NCI-H2227 (cell line): ENCODE data around the gene CDK7.
"Not testable (repeated sequence)": the region's sequence is repeated elsewhere in the genome, so short reads cannot be mapped to it uniquely, and the experiment has no call there.

Source experiments
- DNase-seq: peaks from one replicate; lab custom pipeline; 2025; ENCODE audit not compliant: unreplicated experiment; lab: John Stamatoyannopoulos, UW

The CDK7 gene

GRCh38 chr5:69236733-69237132 lies 2.0 kb downstream of the CDK7 start:
- not testable (repeated sequence) for DNase-seq

- DNase-seq: no peak
Measured at GRCh38 chr5:69237877-69238276, 3.2 kb downstream of the CDK7 start.

DNA sequence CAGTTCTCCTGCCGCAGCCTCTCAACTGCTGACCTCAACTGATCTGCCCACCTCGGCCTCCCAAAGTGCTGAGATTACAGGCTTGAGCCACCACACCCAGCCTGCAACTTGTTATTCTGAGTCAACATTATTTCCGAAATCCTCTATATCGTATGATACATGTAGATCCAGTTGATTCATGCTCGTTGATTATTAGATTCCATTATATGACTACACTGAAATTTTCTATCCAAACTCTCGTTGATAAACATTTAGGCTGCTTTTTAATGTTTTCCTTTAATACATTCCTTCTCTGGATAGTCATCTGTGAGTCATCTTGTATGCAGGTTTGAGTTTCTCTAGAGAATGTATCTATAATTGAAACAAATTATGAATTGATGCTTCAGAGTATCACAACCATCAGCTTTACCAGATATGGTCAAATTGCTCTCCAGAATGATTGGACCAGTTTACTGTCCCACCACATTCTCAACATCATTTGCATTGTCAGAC lies 4.1 kb downstream of the CDK7 start:
- no peak for DNase-seq

DNA sequence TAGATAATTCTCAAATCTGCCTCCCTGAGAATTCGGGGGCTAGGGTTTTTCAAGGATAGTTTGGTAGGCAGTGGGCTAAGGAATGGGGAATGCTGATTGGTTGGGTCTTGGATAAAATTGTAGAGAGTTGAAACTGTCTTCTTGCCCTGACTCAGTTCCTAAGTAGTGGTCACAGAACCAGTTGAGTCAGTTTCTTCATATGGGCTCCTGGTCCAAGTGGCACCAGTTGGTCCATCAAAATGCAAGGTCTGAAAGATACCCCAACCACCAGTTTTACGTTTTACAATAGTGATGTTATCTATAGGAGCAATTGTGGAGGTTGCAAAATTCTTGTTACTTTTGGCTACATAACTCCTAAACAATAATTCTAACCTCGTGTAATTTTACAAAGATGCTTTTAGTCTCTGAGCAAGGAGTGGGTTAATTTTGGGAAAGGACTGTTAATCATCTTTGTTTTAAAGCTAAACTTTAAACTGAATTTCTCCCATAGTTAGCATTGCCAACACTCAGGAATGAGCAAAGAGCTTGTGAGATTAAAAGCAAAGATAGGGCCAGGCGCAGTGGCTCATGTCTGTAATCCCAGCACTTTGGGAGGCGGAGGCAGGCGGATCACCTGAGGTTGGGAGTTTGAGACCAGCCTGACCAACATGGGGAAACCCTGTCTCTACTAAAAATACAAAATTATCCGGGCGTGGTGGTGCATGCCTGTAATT lies 7.7 kb downstream of the CDK7 start:
- DNase-seq: no peak

- DNase-seq: no peak
Measured at GRCh38 chr5:69245031-69245430, 10.3 kb downstream of the CDK7 start.

GRCh38 chr5:69248019-69248418 lies 13.3 kb downstream of the CDK7 start:
- DNase-seq: no peak

- DNase-seq: no peak
Measured at GRCh38 chr5:69250593-69250992, 15.9 kb downstream of the CDK7 start.

DNA sequence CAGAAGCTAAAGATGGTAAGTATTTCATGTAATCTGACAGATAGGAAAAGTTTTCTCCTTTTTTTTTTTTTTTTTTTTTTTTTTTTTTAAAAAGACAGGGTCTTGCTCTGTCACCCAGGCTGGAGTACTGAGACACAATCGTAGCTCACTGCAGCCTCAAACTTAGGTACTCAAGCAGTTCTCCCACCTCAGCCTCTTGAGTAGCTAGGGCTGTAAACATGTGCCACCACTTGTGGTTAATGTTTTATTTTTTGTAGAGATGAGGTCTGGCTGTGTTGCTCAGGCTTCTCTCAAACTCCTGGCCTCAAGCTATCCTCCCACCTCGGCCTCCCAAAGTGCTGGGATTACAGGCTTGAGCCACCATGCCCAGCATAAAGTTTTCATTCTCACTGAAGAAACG lies 17.8 kb downstream of the CDK7 start:
- no peak for DNase-seq

- DNase-seq: not testable (repeated sequence)
Measured at GRCh38 chr5:69255940-69256339, 21.3 kb downstream of the CDK7 start.

DNA sequence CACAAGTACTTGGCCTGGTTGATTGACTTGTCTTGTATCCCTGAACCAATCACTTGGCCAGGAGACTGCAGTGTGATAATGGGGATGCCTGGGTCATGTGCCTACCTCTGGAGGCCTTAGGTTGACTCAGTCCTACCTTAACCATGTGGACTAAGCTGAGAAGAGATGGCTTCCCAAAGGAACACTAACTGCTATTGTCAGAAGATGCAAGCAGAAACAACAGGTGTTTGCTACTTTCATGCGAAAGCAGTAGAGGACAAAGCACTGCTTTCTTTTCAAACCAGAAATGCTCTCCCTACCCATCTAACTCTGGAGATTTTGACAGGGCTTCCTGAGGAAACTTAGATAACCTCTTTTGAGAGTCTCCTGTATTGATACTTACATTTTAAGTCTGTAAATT lies 22.9 kb downstream of the CDK7 start:
- no peak for DNase-seq

DNA sequence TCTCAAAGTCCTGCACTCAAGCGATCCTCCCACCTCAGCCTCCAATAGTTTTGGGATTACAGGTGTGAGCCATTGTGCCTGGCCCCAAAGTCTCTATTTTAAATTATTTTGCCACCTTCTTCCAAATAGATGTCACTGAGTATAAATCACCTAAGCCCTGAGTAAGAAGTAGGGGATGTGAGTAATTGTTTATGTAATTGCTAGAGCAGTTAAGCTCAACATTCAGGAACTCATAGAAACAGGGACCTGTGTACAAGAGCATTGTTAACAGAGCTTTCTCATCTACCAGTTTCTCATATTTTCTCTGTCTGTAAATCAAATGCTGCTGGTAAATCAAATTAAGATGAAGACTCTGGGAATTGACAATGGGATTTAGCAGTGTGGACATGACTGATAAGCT lies 26.3 kb downstream of the CDK7 start:
- no peak for DNase-seq

- DNase-seq: peak; percentile 14
Measured at GRCh38 chr5:69265931-69266330, 31.2 kb downstream of the CDK7 start.

DNA sequence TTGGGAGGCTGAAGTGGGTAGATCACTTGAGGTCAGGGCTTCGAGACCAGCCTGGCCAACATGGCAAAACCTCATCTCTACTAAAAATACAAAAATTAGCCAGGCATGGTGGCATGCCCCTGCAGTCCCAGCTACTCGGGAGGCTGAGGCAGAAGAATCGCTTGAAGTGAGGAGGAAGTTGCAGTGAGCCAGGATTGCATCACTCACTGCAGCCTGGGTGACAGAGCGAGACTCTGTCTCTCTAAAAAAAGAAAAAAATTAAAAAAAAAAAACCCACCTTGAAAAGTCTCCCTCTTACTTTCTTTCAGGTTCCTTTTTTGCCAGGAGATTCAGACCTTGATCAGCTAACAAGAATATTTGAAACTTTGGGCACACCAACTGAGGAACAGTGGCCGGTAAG lies 34.2 kb downstream of the CDK7 start:
- DNase-seq: no peak

DNA sequence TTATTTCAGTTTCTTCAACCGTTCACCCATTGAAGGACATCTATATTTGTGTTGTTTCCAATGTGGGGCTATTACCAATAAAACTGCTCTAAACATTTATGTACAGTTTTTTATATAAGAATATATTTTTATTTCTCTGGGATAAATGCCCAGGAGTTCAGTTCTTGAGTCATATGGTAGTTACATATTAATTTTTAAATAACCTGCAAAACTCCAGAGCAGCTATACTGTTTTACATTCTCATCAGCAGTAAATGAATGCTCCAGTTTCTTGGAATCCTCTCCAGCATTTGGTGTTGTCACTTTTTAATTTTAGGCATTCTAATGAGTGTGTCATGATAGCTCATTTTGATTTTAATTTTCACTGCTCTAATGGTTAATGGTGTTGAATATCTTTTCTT lies 36.2 kb downstream of the CDK7 start:
- DNase-seq: no peak

DNA sequence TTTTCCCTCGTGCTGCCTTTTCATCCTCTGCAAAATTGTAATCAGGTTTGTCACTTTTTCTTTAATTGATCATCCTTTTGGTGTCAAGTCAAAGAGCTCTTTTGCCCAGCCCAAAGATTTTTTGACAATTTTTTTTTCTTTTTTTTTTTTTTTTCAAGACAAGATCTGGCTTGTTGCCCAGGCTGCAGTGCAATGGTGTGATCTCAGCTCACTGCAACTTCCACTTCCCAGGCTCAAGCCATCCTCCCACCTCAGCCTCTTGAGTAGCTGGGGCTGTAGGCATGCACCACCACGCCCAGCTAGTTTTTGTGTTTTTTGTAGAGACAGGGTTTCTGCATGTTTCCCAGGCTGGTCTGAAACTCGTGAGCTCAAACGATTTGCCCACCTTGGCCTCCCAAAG lies 36.7 kb downstream of the CDK7 start:
- no peak for DNase-seq

DNA sequence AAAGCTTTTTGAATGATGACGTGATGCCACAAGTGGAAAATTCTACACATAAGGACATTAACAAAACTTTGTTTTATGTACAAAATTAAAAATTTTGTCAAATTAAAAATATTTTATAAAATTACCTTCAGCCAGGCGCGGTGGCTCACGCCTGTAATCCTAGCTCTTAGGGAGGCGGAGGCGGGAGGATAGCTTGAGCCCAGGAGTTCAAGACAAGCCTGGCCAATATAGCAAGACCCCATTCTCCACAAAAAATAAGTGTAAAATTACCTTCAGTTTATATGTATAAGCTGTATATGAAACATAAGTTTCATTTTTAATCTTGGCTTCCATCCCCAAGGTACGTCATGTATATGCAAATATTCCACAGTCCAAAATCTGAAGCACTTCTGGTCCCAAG lies 40.9 kb downstream of the CDK7 start:
- no peak for DNase-seq

DNA sequence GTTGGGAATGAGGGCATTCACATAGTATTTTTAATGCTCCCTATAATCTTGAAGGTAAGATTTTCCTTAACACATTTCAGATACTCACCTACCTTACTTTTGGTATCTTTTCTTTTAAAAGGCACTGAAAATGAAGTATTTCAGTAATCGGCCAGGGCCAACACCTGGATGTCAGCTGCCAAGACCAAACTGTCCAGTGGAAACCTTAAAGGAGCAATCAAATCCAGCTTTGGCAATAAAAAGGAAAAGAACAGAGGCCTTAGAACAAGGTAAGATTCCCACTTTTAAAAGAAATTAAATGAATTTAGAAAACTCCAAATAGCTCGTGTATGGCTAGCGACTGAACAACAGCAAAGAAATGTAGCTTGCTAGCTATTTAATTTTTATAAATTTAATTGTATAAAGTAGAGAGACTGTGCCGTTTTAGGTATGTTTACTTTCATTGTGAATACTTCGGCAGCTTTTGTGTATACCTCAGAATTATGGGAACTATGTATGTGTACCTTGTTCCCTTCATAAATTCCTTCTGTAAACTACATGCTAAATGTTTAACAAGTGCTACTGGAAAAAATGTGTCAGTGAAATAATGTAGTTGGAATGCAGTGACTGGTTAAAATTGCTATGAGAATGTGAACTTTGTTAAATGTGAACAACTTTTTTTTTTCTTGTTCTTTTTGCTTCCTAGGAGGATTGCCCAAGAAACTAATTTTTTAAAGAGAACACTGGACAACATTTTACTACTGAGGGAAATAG lies 41.9 kb downstream of the CDK7 start:
- no peak for DNase-seq

- DNase-seq: no peak
Measured at GRCh38 chr5:69279517-69279916, 44.8 kb downstream of the CDK7 start.

DNA sequence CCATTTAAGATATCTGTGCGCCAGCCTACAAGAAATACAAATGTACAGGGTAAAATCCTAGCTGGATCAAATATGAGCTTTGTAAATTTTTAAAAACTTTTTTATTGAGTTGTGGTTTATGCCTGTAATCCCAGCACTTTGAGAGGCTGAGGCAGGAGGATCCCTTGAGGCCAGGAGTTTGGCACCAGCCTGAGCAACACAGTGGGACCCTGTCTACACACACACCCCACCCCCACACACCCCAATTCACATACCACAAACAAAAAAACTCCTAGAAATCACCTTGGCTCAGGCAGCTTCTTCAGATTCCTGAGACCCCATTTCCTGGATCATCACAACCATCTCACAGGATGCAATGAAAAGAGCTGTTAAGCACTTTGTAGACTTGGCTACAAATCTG lies 46.4 kb downstream of the CDK7 start:
- no peak for DNase-seq

DNA sequence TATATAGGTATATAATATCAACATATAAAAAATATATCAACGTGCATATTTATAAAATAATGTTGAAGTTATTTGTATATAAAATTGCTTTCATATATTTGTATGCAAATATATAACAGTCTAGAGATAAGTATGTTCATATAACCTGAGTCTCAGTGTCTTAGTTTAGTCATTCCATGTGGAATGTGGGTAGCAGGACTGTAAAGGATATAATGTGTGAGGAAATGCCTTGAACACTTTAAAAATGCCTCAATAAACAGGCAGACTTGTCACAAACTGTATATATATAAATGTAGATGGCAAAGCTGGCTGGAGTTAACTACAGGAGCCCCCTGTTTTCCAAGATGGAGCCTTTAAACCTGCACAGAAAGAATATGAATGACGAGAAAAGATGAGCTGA lies 49.5 kb downstream of the CDK7 start:
- no peak for DNase-seq

GRCh38 chr5:69285448-69286116 lies 50.9 kb downstream of the CDK7 start:
- DNase-seq: no peak

DNA sequence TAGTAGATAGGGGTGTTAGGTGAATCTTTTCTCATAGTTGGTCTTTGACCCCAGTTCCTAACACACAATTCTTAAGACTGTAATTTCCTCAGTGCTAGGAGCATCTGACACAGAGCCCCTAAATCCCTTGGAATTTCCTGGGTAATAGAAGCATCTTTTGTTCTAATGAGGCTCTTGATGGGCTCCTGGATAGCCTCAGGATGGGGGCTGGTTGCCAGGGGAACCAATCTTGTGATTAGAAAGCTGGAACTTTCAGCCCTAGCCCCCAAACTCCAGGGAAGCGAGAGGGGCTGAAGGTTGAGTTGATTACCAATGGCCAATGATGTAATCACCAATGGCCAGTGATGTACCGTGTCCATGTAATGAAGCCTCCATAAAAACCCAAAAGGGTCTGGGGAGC lies 53.4 kb downstream of the CDK7 start:
- DNase-seq: no peak
